SK-N-SH (cell line): ENCODE results near the gene ZDHHC11B.
"Not testable (repeated sequence)": the region's sequence is repeated elsewhere in the genome, so short reads cannot be mapped to it uniquely, and the experiment has no call there.

ENCODE experiments used
- CHD2 ChIP-seq: fragments of 150-350 bp; IDR thresholded peaks from 2 replicates; pipeline ENCODE4 v1.6.1; 2018; ENCODE audit warnings: low read length; ENCODE audit not compliant: partially characterized antibody
- CTCF ChIP-seq: fragments of 200-600 bp; sonication (generic); IDR thresholded peaks from 2 replicates; pipeline ENCODE4 v1.6.1; 2017; ENCODE audit warnings: antibody characterized with exemption, mild to moderate bottlenecking, moderate library complexity
- SMC3 ChIP-seq: IDR thresholded peaks from 2 replicates; pipeline ENCODE4 v1.6.1; 2012; ENCODE audit warnings: low read depth, low read length, improper control_type of control experiment
- TAF1 ChIP-seq: IDR thresholded peaks from 2 replicates; pipeline ENCODE4 v1.6.1; 2012; ENCODE audit warnings: low read depth, mild to moderate bottlenecking, low read length, moderate library complexity, borderline replicate concordance

- not testable (repeated sequence) for TF ChIP-seq CHD2, CTCF, SMC3, TAF1
Observed at GRCh38 chr5:690293-690692, 94.2 kb downstream of the ZDHHC11B start.
